HG03280 (cell line): ENCODE measurements around the gene TMEM121.

ENCODE experiments used
- ATAC-seq: cut with Tn5 transposase; IDR thresholded peaks from one replicate; pipeline ENCODE4 v1.9.1; 2021; ENCODE audit warnings: mild to moderate bottlenecking, moderate library complexity; ENCODE audit not compliant: unreplicated experiment

TMEM121 gene

DNA sequence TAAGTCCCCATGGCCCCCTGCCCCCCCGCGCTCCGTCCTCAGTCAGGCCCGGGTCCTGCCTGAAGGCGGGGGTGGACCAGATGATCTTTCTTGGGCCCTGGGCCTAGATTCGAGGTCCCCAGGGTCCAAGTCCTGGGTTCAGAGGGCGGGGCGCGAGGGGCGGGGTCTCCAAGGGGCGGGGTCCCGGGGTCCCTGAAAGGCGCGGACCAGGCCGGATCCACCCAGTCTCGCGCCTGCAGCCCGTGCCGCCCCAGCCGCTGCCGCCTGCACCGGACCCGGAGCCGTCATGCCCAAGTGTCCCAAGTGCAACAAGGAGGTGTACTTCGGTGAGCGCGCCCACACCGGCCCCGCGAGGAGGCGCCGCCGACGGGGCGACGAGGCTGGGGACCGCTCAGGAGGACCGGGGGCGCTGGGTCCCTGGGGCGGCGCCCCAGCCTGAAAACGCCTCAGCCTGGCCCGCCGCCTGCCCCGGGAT, 39.4 kb upstream of the TMEM121 start:
- ATAC-seq, result no peak

DNA sequence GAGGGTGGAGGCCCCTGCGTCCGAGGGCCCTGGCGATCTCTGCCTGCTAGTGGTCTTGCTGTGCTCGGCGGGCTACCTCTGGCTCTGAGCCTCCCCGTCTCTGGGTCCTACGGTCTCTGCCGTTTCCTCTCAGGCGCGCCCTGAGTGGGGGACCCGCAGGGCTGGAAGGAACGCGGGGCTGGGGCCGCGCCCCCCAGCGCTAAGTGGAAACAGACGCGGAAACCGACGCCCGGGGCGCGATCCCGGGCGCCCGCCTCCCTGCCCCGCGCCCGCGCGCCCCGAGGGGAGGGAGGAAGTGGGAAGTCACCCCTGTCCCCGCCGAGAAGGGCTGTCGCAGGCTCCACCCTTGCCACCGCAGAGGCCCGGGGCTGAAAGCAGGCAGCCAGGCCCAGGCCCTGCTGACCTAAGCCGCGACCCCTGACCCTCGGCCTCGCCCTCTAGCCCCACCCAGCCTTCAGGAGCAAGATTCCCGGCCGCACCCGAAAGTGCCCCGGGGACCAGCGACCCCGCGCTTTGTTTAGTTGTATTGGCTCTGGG, 38.9 kb upstream of the TMEM121 start:
- ATAC-seq, result no peak

DNA sequence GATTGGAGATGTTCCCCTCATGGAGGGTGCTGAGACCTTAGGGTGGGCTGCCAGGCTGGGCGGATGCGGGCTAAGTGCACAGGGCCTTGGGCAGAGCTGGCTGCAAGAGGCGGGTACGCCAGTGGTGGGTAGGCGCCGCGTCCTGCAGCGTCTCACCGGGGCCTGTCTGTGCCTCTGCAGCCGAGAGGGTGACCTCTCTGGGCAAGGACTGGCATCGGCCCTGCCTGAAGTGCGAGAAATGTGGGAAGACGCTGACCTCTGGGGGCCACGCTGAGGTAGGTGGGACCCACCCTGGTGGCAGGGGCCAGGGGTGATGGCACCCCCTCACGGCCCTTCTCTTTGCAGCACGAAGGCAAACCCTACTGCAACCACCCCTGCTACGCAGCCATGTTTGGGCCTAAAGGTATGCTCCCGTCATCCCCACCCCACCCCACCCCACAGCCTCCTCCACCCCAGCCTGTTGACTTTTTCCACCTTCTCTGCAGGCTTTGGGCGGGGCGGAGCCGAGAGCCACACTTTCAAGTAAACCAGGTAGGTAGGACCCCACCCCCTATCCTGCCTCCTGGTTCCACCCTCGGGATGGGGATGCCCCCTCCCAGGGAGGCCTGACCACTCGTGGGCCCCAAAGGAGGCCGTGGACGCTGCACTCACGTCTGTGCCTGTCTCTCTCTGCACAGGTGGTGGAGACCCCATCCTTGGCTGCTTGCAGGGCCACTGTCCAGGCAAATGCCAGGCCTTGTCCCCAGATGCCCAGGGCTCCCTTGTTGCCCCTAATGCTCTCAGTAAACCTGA, 38.2 kb upstream of the TMEM121 start:
- no peak for ATAC-seq

DNA sequence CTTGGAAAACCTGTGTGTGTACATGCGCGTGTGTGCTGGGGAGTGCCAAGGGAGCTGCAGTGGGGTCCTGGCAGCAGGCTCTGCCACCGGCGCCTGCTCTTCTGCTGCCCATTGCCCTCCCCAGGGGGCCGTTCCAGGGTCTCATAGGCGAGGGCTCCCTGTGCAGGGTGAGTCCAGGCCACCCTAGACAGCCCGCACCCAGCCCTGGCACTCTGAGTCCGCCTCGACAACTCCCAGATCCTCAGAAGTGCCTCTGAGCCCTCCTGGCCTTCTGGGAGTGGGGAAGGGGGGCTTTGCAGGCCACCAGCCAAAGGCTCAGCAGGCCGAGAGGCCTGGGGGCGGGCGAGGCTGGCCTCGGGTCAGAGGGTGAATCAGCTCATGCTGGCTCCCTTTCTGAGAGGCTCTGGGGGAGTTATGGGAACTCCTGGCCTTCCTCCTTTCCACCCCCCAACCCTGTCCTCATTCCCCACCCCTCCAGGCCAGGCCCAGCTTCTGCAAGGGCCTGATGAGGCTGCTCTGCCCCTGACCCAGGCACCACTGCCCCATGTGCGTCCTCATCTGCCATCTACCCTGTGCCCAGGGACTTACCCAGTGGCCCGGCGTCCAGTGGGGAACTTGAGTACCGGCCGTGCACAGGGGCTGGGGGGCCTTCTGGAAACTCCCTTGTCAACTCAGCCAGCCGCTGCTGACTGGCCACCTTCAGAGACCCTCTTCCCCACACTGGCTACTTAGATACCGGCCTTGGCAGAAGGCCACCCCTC, 37.4 kb upstream of the TMEM121 start:
- no peak for ATAC-seq

DNA sequence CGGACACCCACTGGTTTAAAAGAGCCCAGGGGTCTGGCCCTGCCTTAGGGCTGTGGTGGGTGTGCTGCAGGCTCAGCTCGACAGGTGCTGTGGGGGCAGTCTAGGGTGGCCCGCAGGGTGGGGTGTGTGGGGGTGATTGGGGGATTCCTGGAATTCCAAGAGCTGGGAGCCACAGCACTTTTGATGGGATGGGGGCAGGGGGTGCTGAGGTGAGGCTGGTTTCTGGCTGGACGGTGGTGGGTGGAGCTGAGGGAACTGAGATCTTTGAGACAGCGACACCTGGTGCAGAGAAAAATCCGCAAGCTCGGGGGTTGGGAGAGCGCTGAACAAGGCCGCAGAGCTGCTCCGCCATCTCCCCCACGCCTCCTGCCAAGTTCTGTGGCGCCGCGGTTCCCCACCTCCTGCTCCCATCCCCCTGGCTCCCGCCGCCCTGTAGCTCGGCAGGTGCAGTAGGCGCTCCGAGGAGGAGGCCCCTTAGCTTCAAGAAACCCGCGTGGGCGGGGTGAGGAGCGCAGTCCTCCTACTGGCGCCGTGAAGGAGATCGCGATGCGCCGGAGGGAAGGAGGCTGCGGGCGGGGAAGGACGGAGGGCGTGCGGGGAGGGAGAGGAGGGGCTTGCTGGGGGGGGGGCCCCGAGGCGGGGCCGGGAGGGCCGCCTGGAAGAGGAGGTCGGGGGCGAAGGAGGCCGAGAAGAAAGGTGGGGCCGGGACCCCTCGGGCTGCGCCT, 36.7 kb upstream of the TMEM121 start:
- ATAC-seq, result no peak

DNA sequence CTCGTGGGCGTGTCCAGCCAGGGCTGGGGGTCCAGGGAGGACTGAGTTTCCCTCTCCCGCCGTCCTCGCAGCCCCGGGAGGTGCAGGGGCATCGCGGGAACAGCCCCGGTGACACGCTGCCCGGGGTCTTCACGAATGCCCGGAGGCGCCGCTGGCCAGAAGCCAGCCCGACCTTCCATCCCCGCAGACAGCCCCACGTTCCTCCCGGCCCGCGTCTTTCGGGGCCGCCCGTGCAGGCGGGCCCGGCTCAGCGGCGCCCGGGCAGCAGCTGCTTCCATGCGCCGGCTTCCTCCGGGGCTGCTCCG, 36.2 kb upstream of the TMEM121 start:
- ATAC-seq, result peak; percentile 0

DNA sequence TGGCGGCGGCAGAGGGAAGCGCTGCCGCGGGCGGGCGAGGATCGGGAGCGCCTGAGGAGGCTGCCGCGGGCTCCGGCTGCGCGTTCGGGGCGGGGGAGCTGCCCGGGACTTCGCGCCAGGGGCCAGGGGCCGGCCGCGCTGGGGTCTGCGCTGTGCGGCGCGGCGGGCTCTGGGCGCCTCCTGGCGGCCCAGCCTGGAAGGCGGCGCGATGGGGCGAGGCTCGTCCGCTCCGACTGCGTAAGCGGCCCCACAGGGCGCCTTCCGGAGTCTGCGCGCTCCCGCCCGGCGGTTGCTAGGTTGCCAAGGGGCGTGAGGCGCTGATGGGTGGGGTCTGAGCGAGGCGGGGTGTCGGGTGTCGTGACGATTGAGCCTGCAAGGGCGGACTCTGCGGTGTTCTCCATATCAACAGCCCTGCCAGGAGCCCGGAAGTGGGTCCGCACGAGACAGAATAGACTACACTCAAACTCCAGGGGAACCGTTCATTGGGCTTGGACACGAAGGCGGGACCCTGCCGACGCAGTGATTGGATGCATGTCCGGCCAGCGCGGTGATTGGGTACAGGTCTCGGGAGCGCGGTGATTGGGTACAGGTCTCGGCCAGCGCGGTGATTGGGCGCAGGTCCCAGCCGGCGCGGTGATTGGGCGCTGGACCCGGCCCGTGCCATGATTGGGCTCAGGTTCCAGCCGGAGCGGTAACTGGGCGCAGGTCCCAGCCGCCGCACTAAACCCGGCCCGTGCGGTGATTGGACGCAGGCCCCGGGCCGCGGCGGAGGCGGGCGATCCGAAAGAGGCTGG, 35.6 kb upstream of the TMEM121 start, which contains the start of gene TEDC1:
Gene TEDC1 (plus strand): TSS at position 675 of the 794 bp plus-strand sequence. CDS start 130 bp downstream, outside the sequence.
- peak; percentile 67 for ATAC-seq

DNA sequence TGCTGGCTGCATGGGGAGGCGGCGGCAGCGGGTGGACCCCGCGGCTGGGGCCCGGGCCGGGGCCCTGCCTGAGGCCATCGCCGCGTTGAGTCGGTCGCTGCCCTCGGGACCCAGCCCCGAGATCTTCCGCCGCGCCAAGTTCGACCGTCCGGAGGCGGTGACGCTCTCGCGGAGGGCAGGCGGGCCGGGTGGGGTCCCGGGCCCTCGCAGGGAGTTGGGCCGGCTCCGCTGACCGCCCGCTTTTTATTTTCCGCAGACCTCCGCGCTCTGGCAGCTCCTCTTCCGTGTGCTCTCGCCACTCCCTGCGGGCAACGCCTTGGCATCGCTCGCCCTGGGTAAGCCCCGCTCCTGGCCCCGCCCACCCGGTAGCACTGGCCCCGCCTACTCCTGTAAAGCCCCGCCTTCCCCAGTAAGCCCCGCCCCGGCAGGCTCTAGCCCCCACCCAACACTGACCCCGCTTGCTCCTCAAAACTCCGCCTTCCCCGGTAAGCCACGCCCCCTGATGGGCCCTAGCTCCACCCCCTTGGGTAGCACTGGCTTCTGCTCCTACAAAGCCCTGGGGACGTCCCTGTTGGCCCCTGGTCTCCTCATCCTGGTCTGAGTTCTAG, 34.9 kb upstream of the TMEM121 start:
- peak; percentile 10 for ATAC-seq

DNA sequence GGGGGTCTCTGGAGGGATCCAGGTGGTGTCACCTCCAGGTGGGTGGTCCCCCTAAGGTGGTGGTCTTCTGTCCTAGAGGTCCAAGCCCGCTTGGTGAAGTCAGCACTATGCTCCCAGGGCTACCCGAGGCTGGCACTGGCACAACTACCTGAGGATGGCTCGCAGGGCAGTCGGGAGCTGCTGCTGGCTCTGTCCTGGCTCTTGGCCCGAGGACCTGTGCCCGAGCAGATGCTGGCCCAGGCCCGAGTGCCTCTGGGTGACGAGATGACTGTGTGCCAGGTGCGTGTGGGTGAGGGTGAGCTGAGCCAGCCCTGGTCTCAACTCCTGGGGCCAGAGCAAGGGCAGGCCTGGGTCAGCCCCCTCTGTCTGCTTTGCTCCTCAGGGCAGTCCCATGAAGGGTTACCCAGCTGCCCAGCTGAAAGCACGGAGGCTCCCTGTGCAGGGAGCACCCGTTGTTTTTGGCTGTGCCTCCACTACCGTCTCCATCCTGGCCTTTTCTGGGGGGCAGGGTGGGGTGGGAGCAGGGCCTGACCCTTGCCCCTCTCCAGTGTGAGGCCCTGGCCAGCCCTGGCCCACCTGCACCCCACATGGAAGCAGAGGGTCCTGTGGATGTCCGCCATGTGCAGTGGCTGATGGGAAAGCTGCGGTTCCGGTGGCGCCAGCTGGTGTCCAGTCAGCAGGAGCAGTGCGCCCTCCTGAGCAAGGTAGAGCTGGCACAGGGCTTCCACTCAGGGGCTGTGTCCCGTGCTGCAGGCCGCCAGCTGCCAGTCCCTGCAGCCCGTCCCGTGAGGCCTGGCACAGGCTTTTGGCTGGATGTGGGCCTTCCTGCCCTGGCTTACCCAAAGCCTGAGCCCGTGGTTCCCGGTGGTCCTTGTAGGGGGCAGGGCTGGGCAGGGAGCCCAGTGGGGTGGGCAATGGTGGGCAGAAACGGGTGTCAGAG, 34.1 kb upstream of the TMEM121 start:
- ATAC-seq, result no peak

DNA sequence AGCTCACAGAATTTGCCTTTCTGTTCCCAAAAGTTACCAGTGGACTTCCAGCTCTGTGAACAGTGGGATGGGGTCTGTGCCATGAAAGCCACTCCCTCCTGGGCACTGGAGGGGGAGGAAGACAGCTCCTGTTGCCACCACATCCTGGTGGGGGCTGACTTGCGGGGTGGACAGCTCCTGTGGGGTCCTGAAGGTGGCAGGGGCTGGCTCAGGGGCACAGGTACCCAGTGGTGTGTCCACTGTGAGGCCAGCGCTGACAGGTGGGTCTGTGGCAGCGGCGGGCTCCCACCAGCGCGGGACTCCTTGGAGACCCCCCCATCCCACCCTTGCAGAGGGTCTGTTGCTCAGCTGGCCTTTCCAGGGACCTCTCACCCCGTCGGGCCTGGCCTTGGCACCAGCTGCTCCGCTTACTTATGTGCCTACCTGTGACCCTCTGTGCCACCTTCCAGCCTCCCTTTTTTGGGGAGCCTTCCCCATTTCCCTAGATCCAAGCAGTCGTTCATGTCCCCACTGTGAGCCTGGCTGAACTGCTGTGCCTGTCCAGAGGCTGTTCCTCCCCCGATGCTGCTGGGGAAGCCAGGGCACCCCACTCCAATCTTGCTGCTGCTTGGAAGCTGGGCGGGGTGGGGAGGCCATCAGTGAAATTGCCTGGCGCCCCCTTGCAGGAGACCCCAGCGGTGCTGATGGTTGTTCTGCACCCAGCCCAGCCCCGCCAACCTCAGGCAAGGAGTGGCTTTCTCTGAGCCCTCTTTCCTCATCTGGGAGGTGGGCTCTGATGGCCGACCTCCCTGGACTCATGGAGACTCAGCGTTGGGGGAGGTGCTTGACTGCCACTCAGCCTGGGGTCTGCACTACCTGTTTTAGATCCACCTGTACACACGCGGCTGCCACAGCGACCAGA, 33.2 kb upstream of the TMEM121 start:
- ATAC-seq, result no peak

DNA sequence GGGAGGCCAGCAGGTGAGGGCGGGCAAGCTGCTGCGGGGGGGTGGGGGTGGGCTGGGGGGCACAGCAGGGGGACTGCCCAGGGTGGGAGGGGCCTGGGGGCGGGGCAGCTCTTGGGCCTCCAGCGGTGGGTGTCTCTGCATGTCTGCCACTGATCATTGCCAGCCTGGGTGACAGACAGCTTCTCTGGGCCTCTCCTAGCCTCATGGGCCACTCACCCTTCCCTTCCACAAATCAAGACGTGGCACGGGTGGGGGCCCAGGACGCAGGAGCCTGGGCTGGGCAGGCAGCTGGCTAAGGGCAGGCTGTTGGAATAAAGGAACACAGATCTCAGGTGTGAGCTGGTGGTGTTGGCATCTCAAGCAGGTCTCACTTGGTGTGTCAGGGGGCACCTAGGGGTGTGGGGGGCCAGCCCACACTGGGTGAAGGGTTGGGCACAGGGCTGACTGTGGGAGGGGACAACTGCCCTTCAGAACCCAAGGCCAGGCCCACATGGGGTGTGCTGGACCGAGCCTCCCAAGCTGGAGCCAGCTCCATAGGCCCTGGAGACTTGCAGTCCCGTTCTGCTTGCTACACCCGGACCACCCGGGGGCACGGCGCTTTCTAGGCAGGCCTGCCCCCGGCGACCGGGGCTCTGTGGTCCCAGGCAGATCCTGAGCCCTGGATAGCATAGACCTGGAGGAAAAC, 32.3 kb upstream of the TMEM121 start:
- no peak for ATAC-seq

DNA sequence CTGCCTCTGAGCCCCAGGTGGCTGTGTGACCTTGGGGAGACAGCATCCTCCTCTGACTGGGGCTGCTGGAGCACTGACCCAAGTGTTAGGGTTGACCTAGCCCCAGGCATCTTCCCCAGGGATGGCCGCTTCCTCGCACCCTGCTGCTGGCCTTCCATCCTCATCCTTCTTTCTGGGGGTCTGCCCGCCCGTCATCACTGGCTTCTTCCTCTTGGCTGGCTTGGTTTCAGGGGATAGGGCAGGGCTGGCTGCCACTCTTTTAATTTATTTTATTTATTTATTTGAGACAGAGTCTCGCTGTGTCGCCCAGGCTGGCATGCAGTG, 31.8 kb upstream of the TMEM121 start:
- no peak for ATAC-seq

DNA sequence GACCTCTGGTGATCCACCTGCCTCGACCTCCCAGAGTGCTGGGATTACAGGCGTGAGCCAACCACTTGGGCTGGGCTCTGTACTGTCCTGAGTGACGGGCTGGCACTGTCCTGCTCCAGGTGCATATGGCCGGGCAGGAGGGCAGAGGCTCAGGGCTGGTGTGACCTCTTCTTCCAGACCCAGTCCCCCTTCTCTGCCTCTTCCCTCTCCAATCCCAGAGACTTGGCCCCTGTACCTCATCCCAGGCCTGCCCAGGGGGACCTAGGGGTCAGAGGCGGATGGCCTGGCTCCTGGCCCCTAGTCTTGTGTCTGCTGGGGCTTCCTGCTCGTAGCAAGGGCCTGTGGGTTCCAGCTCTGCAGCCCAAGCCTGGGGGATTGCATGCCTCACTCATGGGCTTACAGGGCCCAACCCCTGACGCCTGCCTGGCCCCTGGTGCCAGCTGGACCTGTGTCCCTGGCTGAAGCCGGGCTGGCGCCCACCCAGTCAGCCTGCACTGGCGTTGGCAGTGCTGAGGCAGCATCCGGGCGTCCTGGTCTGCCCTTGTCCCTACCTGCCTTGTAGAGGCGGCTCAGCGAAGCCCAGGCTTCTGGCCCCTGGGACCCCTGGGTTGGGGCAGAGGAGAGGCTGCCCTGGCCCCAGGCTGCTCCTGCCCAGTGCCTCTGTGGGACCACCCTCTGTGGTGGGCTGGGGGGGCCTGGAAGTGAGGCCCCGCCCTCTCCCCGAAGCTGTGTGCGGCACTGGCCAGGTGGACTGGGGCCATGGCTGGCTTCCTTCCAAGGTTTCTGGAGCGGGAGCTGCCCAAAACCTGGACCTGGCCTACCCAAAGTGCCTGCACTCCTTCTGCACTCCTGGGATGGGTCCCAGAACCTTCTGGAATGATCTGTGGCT, 31.0 kb upstream of the TMEM121 start:
- no peak for ATAC-seq

DNA sequence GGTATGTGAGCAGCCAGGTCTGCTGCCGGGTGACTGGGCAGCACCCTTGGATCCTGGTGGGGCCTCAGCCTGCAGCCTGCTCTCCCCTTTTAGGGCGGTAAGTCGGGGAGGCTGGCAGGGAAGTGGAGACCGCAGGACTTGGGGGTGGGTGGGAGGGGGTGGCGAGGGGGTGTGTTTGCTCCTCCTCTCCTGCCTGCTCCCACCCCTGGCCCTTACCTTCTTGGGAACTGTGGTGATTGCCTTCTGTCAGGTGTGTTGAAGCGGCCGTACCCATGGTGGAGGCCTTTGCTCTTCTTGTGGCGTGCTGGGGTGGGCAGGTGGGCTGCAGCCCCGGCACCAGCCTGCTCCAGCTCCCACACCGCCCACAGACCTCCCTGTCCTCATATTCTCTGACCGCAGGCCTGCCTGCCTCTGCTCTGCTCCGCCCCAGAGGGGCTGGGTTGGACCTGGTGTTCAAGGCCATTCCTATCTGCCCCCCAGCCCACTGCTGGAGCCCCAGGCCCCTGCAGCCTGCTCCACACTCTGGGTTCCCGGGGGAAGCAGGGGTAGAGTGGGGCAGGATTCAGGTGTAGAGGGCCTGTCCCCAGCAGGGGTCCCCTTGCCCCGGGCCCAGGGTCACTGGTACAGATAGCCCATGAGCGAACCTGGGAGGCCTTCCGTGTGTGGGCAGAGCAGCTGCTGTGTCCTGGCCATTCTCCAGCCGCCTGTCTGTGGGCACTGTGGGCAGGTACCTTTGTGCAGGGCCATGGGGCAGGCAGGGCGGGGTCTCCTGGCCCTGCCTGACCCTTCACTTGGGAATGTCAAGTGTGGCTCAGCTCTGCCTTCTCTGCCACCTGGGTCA, 30.2 kb upstream of the TMEM121 start:
- ATAC-seq, result no peak

DNA sequence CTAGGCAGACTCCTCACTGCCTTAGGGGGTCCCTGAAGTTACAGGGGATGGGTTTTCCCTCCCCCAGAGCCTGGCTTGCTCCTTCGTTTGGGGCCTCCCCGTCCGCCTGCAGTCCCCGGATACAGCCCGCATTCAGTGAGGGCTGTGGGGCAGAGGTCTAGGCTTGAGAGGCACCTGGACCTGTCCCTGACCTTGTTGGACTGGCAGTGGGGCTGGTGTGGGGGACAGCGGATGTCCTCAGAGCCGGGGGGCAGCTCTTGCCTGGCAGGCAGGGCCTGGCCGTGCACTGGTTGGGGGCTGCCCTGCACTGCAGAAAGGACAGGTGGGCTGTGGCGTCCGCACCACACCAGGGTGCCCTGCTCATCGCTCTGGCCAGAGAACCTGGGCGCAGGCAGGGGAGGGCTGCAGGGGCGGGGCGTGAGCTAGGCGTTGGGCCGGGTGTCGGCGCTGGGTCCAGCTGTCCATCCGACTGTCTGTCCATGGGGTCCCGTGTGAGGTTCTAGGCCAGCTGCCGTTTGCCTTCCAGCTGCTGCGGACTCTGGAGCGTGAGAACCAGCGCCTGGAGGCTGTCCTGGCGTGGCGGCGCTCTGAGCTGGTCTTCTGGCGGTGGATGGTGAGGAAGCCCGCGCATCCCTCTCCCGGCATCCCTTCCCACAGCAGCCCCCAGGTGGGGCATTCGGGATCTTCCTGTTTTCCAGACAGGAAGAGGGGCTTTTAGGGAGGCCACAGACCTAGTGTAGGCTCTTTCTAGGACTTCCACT, 29.4 kb upstream of the TMEM121 start:
- ATAC-seq, result no peak
